Neural cell (in vitro differentiated cells): ENCODE measurements around the gene EFCAB7. TPM values are rescaled to one million over a fixed set of nuclear protein-coding genes. Genes with fewer than 3 reads are reported as not detected.

ENCODE experiments used
- H2AFZ ChIP-seq: fragments of 200-600, 300-800 bp; sonication (generic), shearing (Covaris generic); 2 replicates; pipeline ENCODE4 v1.6.0; 2014; ENCODE audit warnings: low read depth, mild to moderate bottlenecking, antibody characterized with exemption, low read length, moderate library complexity
- H3F3A ChIP-seq: fragments of 200-600 bp; shearing (Covaris generic); 2 replicates; pipeline ENCODE4 v1.6.1; 2016; ENCODE audit warnings: mild to moderate bottlenecking, moderate library complexity, mixed read lengths, antibody characterized with exemption, low read length; ENCODE audit not compliant: insufficient read depth, poor library complexity, severe bottlenecking
- H3K27ac ChIP-seq: fragments of 200-600, 300-800 bp; sonication (generic), shearing (Covaris generic); 2 replicates; pipeline ENCODE4 v1.5.1; 2014; ENCODE audit warnings: mild to moderate bottlenecking, low read length, moderate library complexity
- H3K27me3 ChIP-seq: fragments of 300-800, 200-600 bp; sonication (generic), shearing (Covaris generic); 2 replicates; pipeline ENCODE4 v1.6.0; 2014; ENCODE audit warnings: mild to moderate bottlenecking, low read depth, low read length, moderate library complexity; ENCODE audit not compliant: insufficient read depth
- H3K36me3 ChIP-seq: fragments of 300-800, 200-600 bp; sonication (generic), shearing (Covaris generic); 2 replicates; pipeline ENCODE4 v1.5.1; 2014; ENCODE audit warnings: mild to moderate bottlenecking, antibody characterized with exemption, low read length, moderate library complexity; ENCODE audit not compliant: insufficient read depth
- H3K4me2 ChIP-seq: fragments of 300-800, 200-600 bp; sonication (generic), shearing (Covaris generic); 2 replicates; pipeline ENCODE4 v1.6.0; 2014; ENCODE audit warnings: mild to moderate bottlenecking, low read length
- H3K4me3 ChIP-seq: fragments of 300-800, 200-600 bp; sonication (generic), shearing (Covaris generic); 2 replicates; pipeline ENCODE4 v1.5.1; 2014; ENCODE audit warnings: mild to moderate bottlenecking, low read length, moderate library complexity
- H3K79me2 ChIP-seq: fragments of 200-600 bp; shearing (Covaris generic); replicated peaks from 2 replicates; pipeline ENCODE4 v1.6.0; 2014; ENCODE audit warnings: mild to moderate bottlenecking, low read length, moderate library complexity; ENCODE audit not compliant: insufficient read depth
- H3K9ac ChIP-seq: fragments of 300-800, 200-600 bp; sonication (generic), shearing (Covaris generic); 2 replicates; pipeline ENCODE4 v1.6.1; 2016; ENCODE audit warnings: mild to moderate bottlenecking, low read length, mixed read lengths
- H3K9me2 ChIP-seq: fragments of 200-600 bp; shearing (Covaris generic); 2 replicates; pipeline ENCODE4 v1.6.1; 2016; ENCODE audit warnings: mild to moderate bottlenecking, low read length, mixed read lengths; ENCODE audit not compliant: insufficient read depth
- H3K9me3 ChIP-seq: fragments of 200-600, 300-800 bp; sonication (generic), shearing (Covaris generic); 2 replicates; pipeline ENCODE4 v1.6.1; 2016; ENCODE audit warnings: mild to moderate bottlenecking, mixed run types, low read length, moderate library complexity, mixed read lengths
- H4K20me1 ChIP-seq: fragments of 200-600 bp; shearing (Covaris generic); 2 replicates; pipeline ENCODE4 v1.6.1; 2016; ENCODE audit warnings: mild to moderate bottlenecking, mixed run types; ENCODE audit not compliant: insufficient read depth
- EP300 ChIP-seq: fragments of 450-650 bp; conservative IDR thresholded peaks from 2 replicates; pipeline ENCODE4 v1.6.1; 2014; ENCODE audit warnings: antibody characterized with exemption, mild to moderate bottlenecking, moderate library complexity; ENCODE audit not compliant: poor library complexity, severe bottlenecking
- EZH2 ChIP-seq: fragments of 200-600, 300-800 bp; shearing (Covaris generic), sonication (generic); IDR thresholded peaks from 2 replicates; pipeline ENCODE4 v1.6.1; 2014; ENCODE audit warnings: antibody characterized with exemption, low read length, borderline replicate concordance, mild to moderate bottlenecking; ENCODE audit not compliant: insufficient read depth, poor library complexity, severe bottlenecking
- MXI1 ChIP-seq: fragments of 450-650 bp; conservative IDR thresholded peaks from 2 replicates; pipeline ENCODE4 v1.6.1; 2014; ENCODE audit warnings: antibody characterized with exemption, mild to moderate bottlenecking; ENCODE audit not compliant: poor library complexity, severe bottlenecking
- POLR2AphosphoS5 ChIP-seq: IDR thresholded peaks from 2 replicates; pipeline ENCODE4 v1.6.1; 2012
- RAD21 ChIP-seq: fragments of 450-650 bp; conservative IDR thresholded peaks from 2 replicates; pipeline ENCODE4 v1.6.1; 2014; ENCODE audit warnings: antibody characterized with exemption, mild to moderate bottlenecking, moderate library complexity
- REST ChIP-seq: IDR thresholded peaks from 2 replicates; pipeline ENCODE4 v1.6.1; 2012; ENCODE audit warnings: borderline replicate concordance
- SMC3 ChIP-seq: fragments of 450-650 bp; conservative IDR thresholded peaks from 2 replicates; pipeline ENCODE4 v1.6.1; 2014; ENCODE audit warnings: antibody characterized with exemption, mild to moderate bottlenecking, moderate library complexity; ENCODE audit not compliant: poor library complexity
- TAF1 ChIP-seq: IDR thresholded peaks from 2 replicates; pipeline ENCODE4 v1.6.1; 2012; ENCODE audit warnings: low read depth
- polyA plus RNA-seq: library from polyadenylated mRNA; depleted of rRNA; stranded (reverse); fragments of >200 nt; gene quantifications from 2 replicates; pipeline ENCODE4 v1.2.3, GENCODE V29; 2014
- TF ChIP-seq, protein P1 (sequence below): fragments of 450-650 bp; IDR thresholded peaks from 2 replicates; pipeline ENCODE4 v1.5.1; 2014; ENCODE audit warnings: antibody characterized with exemption, mild to moderate bottlenecking, moderate library complexity; ENCODE audit not compliant: poor library complexity, severe bottlenecking

EFCAB7 gene
- polyA plus RNA-seq, 1 donor from 2014 or later = 72.9 TPM

DNA sequence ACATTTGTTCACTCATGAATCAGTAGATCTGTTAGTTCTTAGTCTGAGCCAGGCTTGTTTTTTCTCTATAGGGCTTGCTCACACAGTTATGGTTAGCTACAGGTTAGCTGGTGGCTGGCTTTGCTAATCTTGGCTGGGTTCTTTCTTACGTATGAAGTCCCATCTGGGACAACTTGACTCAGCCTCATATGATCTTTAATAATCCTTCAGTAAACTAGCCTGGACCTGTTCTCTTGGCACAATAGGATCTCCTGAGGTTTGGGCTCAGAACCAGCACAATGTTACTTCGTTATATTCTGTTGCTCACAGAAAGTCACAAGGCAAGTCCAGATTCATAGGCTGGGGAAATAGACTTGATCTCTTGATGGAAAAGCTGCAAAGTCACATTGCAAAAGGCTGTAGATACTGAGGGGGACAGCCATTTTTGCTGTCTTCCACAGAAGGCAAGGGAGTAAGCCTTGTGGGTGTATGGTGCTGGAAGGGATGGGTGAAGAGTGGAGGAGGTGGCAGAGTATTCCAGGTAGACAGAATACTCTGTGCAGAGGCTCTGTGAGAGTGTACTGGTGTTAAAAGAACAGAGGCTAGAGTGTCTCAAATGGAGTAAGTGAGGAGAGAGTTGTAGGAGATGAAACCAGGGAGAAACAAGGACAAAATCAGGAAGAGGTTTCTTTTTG lies 24.4 kb downstream of the EFCAB7 start:
- no peaks in the 10 kb centered on the region for H3F3A ChIP-seq
- H3K4me3 ChIP-seq = no peak overlapping the region
- no peaks in the 10 kb centered on the region for H3K9me3 ChIP-seq
- no peaks in the 10 kb centered on the region for H3K27me3 ChIP-seq
- H3K36me3 ChIP-seq = peaks cover 16% of the 10 kb centered on the region
- H3K9me2 ChIP-seq = no peaks in the 10 kb centered on the region
- H2AFZ ChIP-seq = no peak overlapping the region
- no peak overlapping the region for H3K27ac ChIP-seq
- TF ChIP-seq TAF1 (no peak), RAD21 (no peak)
- no peak overlapping the region for H3K9ac ChIP-seq
- no peaks in the 10 kb centered on the region for H3K79me2 ChIP-seq
- H4K20me1 ChIP-seq = no peaks in the 10 kb centered on the region
- no peak overlapping the region for H3K4me2 ChIP-seq

DNA sequence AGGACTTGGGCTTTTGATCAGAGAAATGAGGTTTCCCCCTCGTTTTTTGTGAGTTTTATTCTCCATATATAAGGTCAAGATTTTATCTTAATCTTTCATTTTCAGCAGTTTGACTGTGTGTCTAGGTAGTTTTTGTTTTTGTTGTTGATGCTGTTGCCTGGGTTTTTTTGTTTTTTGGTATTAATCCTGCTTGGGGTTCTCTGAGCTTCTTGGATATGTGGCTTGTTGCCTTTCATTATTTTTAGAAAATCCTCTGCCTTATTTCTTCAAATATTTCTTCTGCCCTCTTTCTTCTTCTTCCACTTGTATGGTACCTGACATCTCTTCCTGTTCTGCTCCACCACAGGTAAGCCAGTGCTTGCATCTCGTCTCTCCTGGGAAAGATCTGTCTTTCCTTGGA lies 25.0 kb downstream of the EFCAB7 start:
- Histone ChIP-seq H3K27me3 (no peaks in the 10 kb centered on the region), H3K9me3 (no peaks in the 10 kb centered on the region), H3K36me3 (peaks cover 13% of the 10 kb centered on the region), H3K4me2 (no peak overlapping the region), H3K27ac (no peak overlapping the region), H3K79me2 (no peaks in the 10 kb centered on the region), H3K9me2 (no peaks in the 10 kb centered on the region), H3K4me3 (no peak overlapping the region), H2AFZ (no peak overlapping the region), H4K20me1 (no peaks in the 10 kb centered on the region), H3F3A (no peaks in the 10 kb centered on the region), H3K9ac (no peak overlapping the region)
- TF ChIP-seq MXI1 = no peak
- TF ChIP-seq POLR2AphosphoS5 = no peak
- TF ChIP-seq EZH2 = no peak
- TF ChIP-seq TAF1 = no peak
- no peak for TF ChIP-seq SMC3
- no peak for TF ChIP-seq EP300
- no peak for TF ChIP-seq REST
- TF ChIP-seq, protein P1, sequence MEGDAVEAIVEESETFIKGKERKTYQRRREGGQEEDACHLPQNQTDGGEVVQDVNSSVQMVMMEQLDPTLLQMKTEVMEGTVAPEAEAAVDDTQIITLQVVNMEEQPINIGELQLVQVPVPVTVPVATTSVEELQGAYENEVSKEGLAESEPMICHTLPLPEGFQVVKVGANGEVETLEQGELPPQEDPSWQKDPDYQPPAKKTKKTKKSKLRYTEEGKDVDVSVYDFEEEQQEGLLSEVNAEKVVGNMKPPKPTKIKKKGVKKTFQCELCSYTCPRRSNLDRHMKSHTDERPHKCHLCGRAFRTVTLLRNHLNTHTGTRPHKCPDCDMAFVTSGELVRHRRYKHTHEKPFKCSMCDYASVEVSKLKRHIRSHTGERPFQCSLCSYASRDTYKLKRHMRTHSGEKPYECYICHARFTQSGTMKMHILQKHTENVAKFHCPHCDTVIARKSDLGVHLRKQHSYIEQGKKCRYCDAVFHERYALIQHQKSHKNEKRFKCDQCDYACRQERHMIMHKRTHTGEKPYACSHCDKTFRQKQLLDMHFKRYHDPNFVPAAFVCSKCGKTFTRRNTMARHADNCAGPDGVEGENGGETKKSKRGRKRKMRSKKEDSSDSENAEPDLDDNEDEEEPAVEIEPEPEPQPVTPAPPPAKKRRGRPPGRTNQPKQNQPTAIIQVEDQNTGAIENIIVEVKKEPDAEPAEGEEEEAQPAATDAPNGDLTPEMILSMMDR = no peak
- TF ChIP-seq RAD21 = no peak
